Measurements from ENCODE around the gene NCEH1.

DNA sequence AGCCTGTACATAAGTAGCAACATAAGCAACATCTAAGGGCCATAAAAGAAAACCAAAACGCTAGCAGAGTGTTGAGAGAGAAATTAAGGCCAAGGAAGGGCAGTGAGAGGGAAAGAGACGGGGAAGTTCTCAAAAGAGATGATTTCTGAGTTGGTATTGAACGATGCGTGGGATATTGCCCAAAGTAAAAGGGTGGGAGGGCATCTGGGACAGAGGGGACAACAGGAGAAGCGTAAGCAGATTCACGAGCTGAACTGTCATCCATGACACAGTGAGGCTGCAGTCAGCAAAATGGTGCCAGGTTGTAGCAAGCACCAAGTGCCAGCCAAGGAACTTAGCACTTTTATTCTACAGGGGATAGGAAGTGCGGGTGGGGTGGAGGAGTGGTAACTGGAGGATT is 11.8 kb downstream of the NCEH1 start:
- no peak for TF ChIP-seq ZFP3 (CRISPR knock-in tag; IDR thresholded peaks at IDR 0.05)
- no peak for TF ChIP-seq SNAI2 (CRISPR knock-in tag; IDR thresholded peaks at IDR 0.05)
- TF ChIP-seq, protein P1, sequence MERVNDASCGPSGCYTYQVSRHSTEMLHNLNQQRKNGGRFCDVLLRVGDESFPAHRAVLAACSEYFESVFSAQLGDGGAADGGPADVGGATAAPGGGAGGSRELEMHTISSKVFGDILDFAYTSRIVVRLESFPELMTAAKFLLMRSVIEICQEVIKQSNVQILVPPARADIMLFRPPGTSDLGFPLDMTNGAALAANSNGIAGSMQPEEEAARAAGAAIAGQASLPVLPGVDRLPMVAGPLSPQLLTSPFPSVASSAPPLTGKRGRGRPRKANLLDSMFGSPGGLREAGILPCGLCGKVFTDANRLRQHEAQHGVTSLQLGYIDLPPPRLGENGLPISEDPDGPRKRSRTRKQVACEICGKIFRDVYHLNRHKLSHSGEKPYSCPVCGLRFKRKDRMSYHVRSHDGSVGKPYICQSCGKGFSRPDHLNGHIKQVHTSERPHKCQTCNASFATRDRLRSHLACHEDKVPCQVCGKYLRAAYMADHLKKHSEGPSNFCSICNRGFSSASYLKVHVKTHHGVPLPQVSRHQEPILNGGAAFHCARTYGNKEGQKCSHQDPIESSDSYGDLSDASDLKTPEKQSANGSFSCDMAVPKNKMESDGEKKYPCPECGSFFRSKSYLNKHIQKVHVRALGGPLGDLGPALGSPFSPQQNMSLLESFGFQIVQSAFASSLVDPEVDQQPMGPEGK (CRISPR knock-in tag; IDR thresholded peaks at IDR 0.05; ENCODE audit: borderline replicate concordance): no peak
- TF ChIP-seq, protein P2, sequence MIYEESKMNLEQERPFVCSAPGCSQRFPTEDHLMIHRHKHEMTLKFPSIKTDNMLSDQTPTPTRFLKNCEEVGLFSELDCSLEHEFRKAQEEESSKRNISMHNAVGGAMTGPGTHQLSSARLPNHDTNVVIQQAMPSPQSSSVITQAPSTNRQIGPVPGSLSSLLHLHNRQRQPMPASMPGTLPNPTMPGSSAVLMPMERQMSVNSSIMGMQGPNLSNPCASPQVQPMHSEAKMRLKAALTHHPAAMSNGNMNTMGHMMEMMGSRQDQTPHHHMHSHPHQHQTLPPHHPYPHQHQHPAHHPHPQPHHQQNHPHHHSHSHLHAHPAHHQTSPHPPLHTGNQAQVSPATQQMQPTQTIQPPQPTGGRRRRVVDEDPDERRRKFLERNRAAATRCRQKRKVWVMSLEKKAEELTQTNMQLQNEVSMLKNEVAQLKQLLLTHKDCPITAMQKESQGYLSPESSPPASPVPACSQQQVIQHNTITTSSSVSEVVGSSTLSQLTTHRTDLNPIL (CRISPR knock-in tag; IDR thresholded peaks at IDR 0.05; ENCODE audit: low read depth): no peak
- TF ChIP-seq ZC3H10 (CRISPR knock-in tag; IDR thresholded peaks at IDR 0.05): no peak
- TF ChIP-seq ESRRG (CRISPR knock-in tag; IDR thresholded peaks at IDR 0.05): no peak
- no peak for TF ChIP-seq RARB (CRISPR knock-in tag; IDR thresholded peaks at IDR 0.05)
- TF ChIP-seq ZNF70 (CRISPR knock-in tag; IDR thresholded peaks at IDR 0.05): no peak
- TF ChIP-seq ARNTL (CRISPR knock-in tag; IDR thresholded peaks at IDR 0.05; ENCODE audit: borderline replicate concordance, low read depth): no peak
- TF ChIP-seq GLIS3 (CRISPR knock-in tag; IDR thresholded peaks at IDR 0.05): no peak
- no peak for TF ChIP-seq PPARA (CRISPR knock-in tag; IDR thresholded peaks at IDR 0.05; ENCODE audit: borderline replicate concordance)
- no peak for TF ChIP-seq ZFP30 (CRISPR knock-in tag; IDR thresholded peaks at IDR 0.05)
- no peak for TF ChIP-seq ZNF565 (CRISPR knock-in tag; conservative IDR thresholded peaks at IDR 0.05; ENCODE audit: low read depth)

Data from SK-N-SH treated with all-trans-retinoic acid at 6 μM for 48 hours (cell line).